Coronary artery (tissue), 2 donors: ENCODE data around the gene SMCO3.

Experiments
- DNase-seq: peaks from one replicate; pipeline ENCODE4 v3.0.0-alpha.2; 2017; ENCODE audit warnings: low spot score
- H3K27ac ChIP-seq, 2 donors: fragments of 200-600 bp; sonication (generic); one replicate each; pipeline ENCODE4 v1.5.1; 2016 to 2019
- H3K4me3 ChIP-seq: fragments of 200-600 bp; sonication (generic); 2 replicates; pipeline ENCODE4 v1.5.1; 2016; ENCODE audit warnings: mild to moderate bottlenecking, moderate library complexity
- CTCF ChIP-seq: fragments of 200-600 bp; sonication (generic); IDR thresholded peaks from one replicate; pipeline ENCODE4 v1.5.1; 2019; ENCODE audit warnings: antibody characterized with exemption

Gene SMCO3

GRCh38 chr12:14841761-14842160 lies 27.8 kb upstream of the SMCO3 start:
- peak overlapping the region; percentile 59 for H3K4me3 ChIP-seq
- H3K27ac ChIP-seq = peak overlapping the region; percentile 89 to 90
- TF ChIP-seq CTCF = no peak
- peak; percentile 86 for DNase-seq

- DNase-seq = no peak
- H3K27ac ChIP-seq = peak overlapping the region; percentile 89 to 90
- no peak for TF ChIP-seq CTCF
- peak overlapping the region; percentile 59 for H3K4me3 ChIP-seq
Measured at GRCh38 chr12:14840616-14841015, 26.6 kb upstream of the SMCO3 start.

- no peak for DNase-seq
- Histone ChIP-seq H3K4me3 (no peak overlapping the region), H3K27ac (no peak overlapping the region)
- no peak for TF ChIP-seq CTCF
Measured at GRCh38 chr12:14839262-14839661, 25.3 kb upstream of the SMCO3 start.

- TF ChIP-seq CTCF = no peak
- Histone ChIP-seq H3K4me3 (peak overlapping the region; percentile 48), H3K27ac (peak overlapping the region; percentile 42 to 84)
- no peak for DNase-seq
Measured at GRCh38 chr12:14836336-14837210, 22.6 kb upstream of the SMCO3 start.

GRCh38 chr12:14834509-14834908 lies 20.5 kb upstream of the SMCO3 start:
- DNase-seq = no peak
- H3K27ac ChIP-seq = no peak overlapping the region
- no peak for TF ChIP-seq CTCF

GRCh38 chr12:14833952-14834351 lies 20.0 kb upstream of the SMCO3 start:
- DNase-seq = no peak
- H3K27ac ChIP-seq = no peak overlapping the region
- TF ChIP-seq CTCF = no peak

More at GRCh38 chr12:14834509-14834908, 20.5 kb upstream of the SMCO3 start:
- H3K4me3 ChIP-seq = no peak overlapping the region

GRCh38 chr12:14833336-14833735 lies 19.4 kb upstream of the SMCO3 start:
- H3K27ac ChIP-seq = no peak overlapping the region

More at GRCh38 chr12:14833952-14834351, 20.0 kb upstream of the SMCO3 start:
- no peak overlapping the region for H3K4me3 ChIP-seq

More at GRCh38 chr12:14833336-14833735, 19.4 kb upstream of the SMCO3 start:
- DNase-seq = no peak
- H3K4me3 ChIP-seq = no peak overlapping the region
- TF ChIP-seq CTCF = no peak
